PC-9 (cell line): Measurements from ENCODE around the gene TRPM1. TPM values are rescaled to one million over a fixed set of nuclear protein-coding genes. Genes with fewer than 3 reads are reported as not detected.

Source experiments
- BruUV-seq: library from RNA; stranded (reverse); fragments of 400-500 nt; replicated peaks from 2 replicates; lab custom pipeline; 2021; lab: Mats Ljungman, UMichigan
- CTCF ChIA-PET: fragments of 300-600 bp; sonication (Branson Sonifier 250); formaldehyde crosslinking; loops from one replicate; lab custom pipeline; 2022; ENCODE audit warnings: antibody characterized with exemption; lab: Charles Lee
- POLR2A ChIA-PET: fragments of 300-600 bp; sonication (Branson Sonifier 250); formaldehyde crosslinking; loops from one replicate; lab custom pipeline; 2022; ENCODE audit warnings: antibody characterized with exemption; ENCODE audit not compliant: unreplicated experiment; lab: Charles Lee
- DNase-seq, 2 experiments: peaks; one replicate each; pipeline versions ENCODE4 v3.0.0 to v3.0.0-alpha.2; 2015 to 2022; ENCODE audit warnings: mixed read lengths in 1 of 2
- H2AFZ ChIP-seq: fragments of 200-600 bp; sonication (generic); 2 replicates; pipeline ENCODE4 v1.8.1; 2017; ENCODE audit warnings: antibody characterized with exemption
- H3F3A ChIP-seq: fragments of 200-600 bp; sonication (generic); 2 replicates; pipeline ENCODE4 v1.8.1; 2017; ENCODE audit warnings: antibody characterized with exemption, mild to moderate bottlenecking, low read depth; ENCODE audit not compliant: insufficient read depth
- H3K27ac ChIP-seq: fragments of 200-600 bp; sonication (generic); 2 replicates; pipeline ENCODE4 v1.6.1; 2016; ENCODE audit warnings: mixed run types
- H3K27me3 ChIP-seq: fragments of 200-600 bp; sonication (generic); 2 replicates; pipeline ENCODE4 v1.6.1; 2016; ENCODE audit warnings: low read depth, mixed run types; ENCODE audit not compliant: insufficient read depth
- H3K36me3 ChIP-seq: fragments of 200-600 bp; sonication (generic); 2 replicates; pipeline ENCODE4 v1.6.1; 2016; ENCODE audit warnings: low read depth, mixed run types
- H3K4me1 ChIP-seq: fragments of 200-600 bp; sonication (generic); replicated peaks from 2 replicates; pipeline ENCODE4 v1.6.1; 2016; ENCODE audit warnings: mixed run types; ENCODE audit not compliant: insufficient read depth
- H3K4me2 ChIP-seq: fragments of 200-600 bp; sonication (generic); 2 replicates; pipeline ENCODE4 v1.6.1; 2017; ENCODE audit warnings: mixed run types
- H3K4me3 ChIP-seq: fragments of 200-600 bp; sonication (generic); 2 replicates; pipeline ENCODE4 v1.6.1; 2016; ENCODE audit warnings: mixed run types
- H3K79me2 ChIP-seq: fragments of 200-600 bp; sonication (generic); 2 replicates; pipeline ENCODE4 v1.6.1; 2017; ENCODE audit warnings: low read depth, mixed run types
- H3K9me2 ChIP-seq: fragments of 200-600 bp; sonication (generic); 2 replicates; pipeline ENCODE4 v1.8.1; 2017; ENCODE audit warnings: mild to moderate bottlenecking; ENCODE audit not compliant: insufficient read depth
- H3K9me3 ChIP-seq: fragments of 200-600 bp; sonication (generic); 2 replicates; pipeline ENCODE4 v1.8.1; 2016; ENCODE audit warnings: low read depth; ENCODE audit not compliant: insufficient read depth
- H4K20me1 ChIP-seq: fragments of 200-600 bp; sonication (generic); 2 replicates; pipeline ENCODE4 v1.8.1; 2017; ENCODE audit not compliant: insufficient read depth
- EZH2 ChIP-seq: fragments of 200-600 bp; sonication (generic); IDR thresholded peaks from 2 replicates; pipeline ENCODE4 v1.8.0; 2017; ENCODE audit warnings: antibody characterized with exemption, low read depth
- intact Hi-C: fragments of 100-400 bp; cut with micrococcal nuclease; formaldehyde crosslinking; loops from one replicate; pipeline ENCODE4 v1.10.0; 2022; ENCODE audit not compliant: unreplicated experiment
- total RNA-seq: library from RNA; stranded (reverse); gene quantifications from 2 replicates; pipeline ENCODE4 v1.2.3, GENCODE V29; 2021
- TF ChIP-seq, protein P1 (sequence below): fragments of 200-600 bp; sonication (generic); conservative IDR thresholded peaks from 2 replicates; pipeline ENCODE4 v1.6.1; 2017; ENCODE audit warnings: mixed run types, antibody characterized with exemption, mild to moderate bottlenecking, moderate library complexity

TRPM1 gene
- total RNA-seq, 1 experiment from 2014 or later, result not detected

- TF ChIP-seq, protein P1, sequence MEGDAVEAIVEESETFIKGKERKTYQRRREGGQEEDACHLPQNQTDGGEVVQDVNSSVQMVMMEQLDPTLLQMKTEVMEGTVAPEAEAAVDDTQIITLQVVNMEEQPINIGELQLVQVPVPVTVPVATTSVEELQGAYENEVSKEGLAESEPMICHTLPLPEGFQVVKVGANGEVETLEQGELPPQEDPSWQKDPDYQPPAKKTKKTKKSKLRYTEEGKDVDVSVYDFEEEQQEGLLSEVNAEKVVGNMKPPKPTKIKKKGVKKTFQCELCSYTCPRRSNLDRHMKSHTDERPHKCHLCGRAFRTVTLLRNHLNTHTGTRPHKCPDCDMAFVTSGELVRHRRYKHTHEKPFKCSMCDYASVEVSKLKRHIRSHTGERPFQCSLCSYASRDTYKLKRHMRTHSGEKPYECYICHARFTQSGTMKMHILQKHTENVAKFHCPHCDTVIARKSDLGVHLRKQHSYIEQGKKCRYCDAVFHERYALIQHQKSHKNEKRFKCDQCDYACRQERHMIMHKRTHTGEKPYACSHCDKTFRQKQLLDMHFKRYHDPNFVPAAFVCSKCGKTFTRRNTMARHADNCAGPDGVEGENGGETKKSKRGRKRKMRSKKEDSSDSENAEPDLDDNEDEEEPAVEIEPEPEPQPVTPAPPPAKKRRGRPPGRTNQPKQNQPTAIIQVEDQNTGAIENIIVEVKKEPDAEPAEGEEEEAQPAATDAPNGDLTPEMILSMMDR, result no peak
- no peak for TF ChIP-seq EZH2
- no peak for DNase-seq
- no peak overlapping the region for H3K4me2 ChIP-seq
- CTCF ChIA-PET, result no interaction called here
- H3K27ac ChIP-seq, result no peak overlapping the region
- no peak overlapping the region for H3K4me3 ChIP-seq
- no peaks in the 10 kb centered on the region for H3F3A ChIP-seq
- peaks cover 11% of the 10 kb centered on the region for H3K27me3 ChIP-seq
- intact Hi-C loops, result no loop called here
- no peaks in the 10 kb centered on the region for H4K20me1 ChIP-seq
- POLR2A ChIA-PET, result no interaction called here
- no peak overlapping the region for H2AFZ ChIP-seq
- H3K79me2 ChIP-seq, result no peaks in the 10 kb centered on the region
- no peaks in the 10 kb centered on the region for H3K36me3 ChIP-seq
- no peaks in the 10 kb centered on the region for H3K9me3 ChIP-seq
- H3K4me1 ChIP-seq, result no peaks in the 10 kb centered on the region
- BruUV-seq, result no TSS peak
- H3K9me2 ChIP-seq, result no peaks in the 10 kb centered on the region
Observed at GRCh38 chr15:31032961-31033371, 68.6 kb downstream of the TRPM1 start.

DNA sequence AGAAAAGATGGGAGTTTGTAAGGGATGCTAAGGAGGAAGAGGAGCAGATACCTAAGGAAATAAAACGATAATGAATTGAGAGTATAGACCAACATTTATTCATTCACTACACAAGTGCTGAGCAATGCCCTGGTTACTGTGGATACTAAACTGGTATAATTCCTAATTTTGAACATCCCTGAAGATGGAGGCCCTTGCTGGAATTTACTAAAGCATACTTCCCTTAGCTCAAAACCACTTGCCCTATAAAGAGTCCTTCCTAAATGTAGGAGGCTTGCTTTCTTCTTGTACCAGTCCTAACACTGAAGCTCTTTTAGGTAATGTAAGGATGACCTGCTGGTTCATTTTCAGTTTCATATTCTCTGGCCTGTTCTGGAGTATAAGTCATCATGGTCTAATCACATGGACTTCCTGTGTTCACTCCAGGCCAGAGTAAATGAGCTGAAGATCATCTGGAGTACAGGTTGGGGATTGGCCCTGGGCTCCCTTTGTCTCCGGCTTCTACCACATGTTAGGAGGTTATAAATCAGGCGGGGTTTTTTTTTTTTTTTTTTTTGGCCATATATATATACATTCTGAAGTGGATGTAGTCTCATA, 70.0 kb downstream of the TRPM1 start:
- H3K4me3 ChIP-seq, result no peak overlapping the region
- intact Hi-C loops, result no loop called here
- H3K9me2 ChIP-seq, result no peaks in the 10 kb centered on the region
- H3K4me1 ChIP-seq, result no peaks in the 10 kb centered on the region
- no peaks in the 10 kb centered on the region for H4K20me1 ChIP-seq
- BruUV-seq, result no TSS peak
- peaks cover 8% of the 10 kb centered on the region; the same call in 1 of the 2 replicates for H3K27me3 ChIP-seq
- no peaks in the 10 kb centered on the region for H3K9me3 ChIP-seq
- H3K36me3 ChIP-seq, result no peaks in the 10 kb centered on the region
- ChIA-PET CTCF (no interaction called here), POLR2A (no interaction called here)
- DNase-seq, result no peak
- TF ChIP-seq EZH2, result no peak
- H3F3A ChIP-seq, result no peaks in the 10 kb centered on the region
- no peaks in the 10 kb centered on the region for H3K79me2 ChIP-seq
- H3K27ac ChIP-seq, result no peak overlapping the region
- no peak overlapping the region for H2AFZ ChIP-seq
- H3K4me2 ChIP-seq, result no peak overlapping the region

DNA sequence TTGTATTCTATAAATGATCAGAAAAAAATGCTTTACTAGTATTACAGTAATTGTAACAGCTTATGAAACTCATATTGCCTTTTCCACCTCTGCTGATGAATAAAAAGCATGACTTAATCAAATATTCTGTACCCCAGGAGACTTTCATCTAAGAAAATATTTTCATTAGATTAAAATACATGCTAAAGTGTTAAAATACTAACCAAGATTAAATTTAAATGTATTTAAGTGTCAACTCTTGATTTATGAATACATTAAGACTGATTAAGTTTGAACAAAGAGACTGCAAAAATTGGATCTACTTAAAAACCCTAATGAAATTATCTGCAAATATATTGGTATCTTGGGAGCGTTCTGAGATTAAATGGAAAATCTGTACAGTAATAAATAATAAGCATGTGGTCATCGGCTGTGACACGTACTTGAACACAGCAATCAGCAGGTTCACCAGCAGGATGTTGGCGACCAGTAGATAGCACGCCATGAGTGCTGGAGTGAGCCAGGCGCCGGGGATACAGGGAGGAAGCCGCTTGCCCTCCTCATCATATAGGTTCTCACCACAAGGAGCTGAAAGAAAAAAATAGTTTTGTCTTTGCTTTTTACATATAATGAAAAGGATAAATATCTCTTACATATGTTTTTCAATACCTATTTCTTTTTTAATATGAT, 73.5 kb downstream of the TRPM1 start:
- TF ChIP-seq, protein P1, result no peak
- no peak for TF ChIP-seq EZH2
- no peaks in the 10 kb centered on the region for H3F3A ChIP-seq
- H3K4me1 ChIP-seq, result no peaks in the 10 kb centered on the region
- intact Hi-C loops, result no loop called here
- ChIA-PET POLR2A (no interaction called here), CTCF (no interaction called here)
- peaks cover 8% of the 10 kb centered on the region; the same call in 1 of the 2 replicates for H3K27me3 ChIP-seq
- DNase-seq, result no peak
- H2AFZ ChIP-seq, result no peak overlapping the region
- H3K27ac ChIP-seq, result no peak overlapping the region
- BruUV-seq, result no TSS peak
- H3K4me3 ChIP-seq, result no peak overlapping the region
- no peaks in the 10 kb centered on the region for H3K79me2 ChIP-seq
- H3K36me3 ChIP-seq, result no peaks in the 10 kb centered on the region
- H3K4me2 ChIP-seq, result no peak overlapping the region
- no peaks in the 10 kb centered on the region for H3K9me3 ChIP-seq
- H3K9me2 ChIP-seq, result no peaks in the 10 kb centered on the region
- H4K20me1 ChIP-seq, result no peaks in the 10 kb centered on the region
